ENCODE measurements around the gene FAM156A.
"Not testable (repeated sequence)": the region's sequence is repeated elsewhere in the genome, so short reads cannot be mapped to it uniquely, and the experiment has no call there.

FAM156A gene

GRCh38 chrX:52934704-52935469 lies 23.4 kb downstream of the FAM156A start:
- FAIRE-seq, result no peak
- DNase-seq (ENCODE audit: insufficient read length, low spot score), result peak; percentile 40
- peak; percentile 63 for TF ChIP-seq CTCF (IDR thresholded peaks at IDR 0.05; ENCODE audit: insufficient read depth, missing control alignments)

- no peak for TF ChIP-seq CTCF (IDR thresholded peaks at IDR 0.05; ENCODE audit: insufficient read depth, missing control alignments)
- FAIRE-seq, result no peak
- no peak for DNase-seq (ENCODE audit: insufficient read length, low spot score)
Measured at GRCh38 chrX:52933976-52934703, 24.2 kb downstream of the FAM156A start.

DNA sequence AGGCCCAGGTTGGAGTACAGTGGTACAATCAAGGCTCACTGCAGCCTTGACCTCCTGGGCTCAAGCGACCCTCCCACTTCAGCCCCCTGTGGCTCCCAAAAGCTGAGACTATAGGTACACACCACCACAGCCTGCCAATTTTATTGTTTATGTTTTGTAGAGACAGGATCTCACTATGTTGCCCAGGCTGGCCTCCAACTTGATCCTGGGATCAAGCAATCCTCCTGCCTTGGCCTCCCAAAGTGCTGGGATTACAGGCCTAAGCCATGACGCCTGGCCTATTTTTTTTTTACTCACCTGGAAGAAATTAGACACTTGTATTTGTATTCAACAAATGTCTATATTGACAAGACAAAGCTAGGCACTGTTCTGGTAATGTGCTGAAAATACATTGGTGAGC lies 25.1 kb downstream of the FAM156A start:
- DNase-seq (ENCODE audit: insufficient read length, low spot score), result no peak
- no peak for FAIRE-seq
- no peak for TF ChIP-seq CTCF (IDR thresholded peaks at IDR 0.05; ENCODE audit: insufficient read depth, missing control alignments)

DNA sequence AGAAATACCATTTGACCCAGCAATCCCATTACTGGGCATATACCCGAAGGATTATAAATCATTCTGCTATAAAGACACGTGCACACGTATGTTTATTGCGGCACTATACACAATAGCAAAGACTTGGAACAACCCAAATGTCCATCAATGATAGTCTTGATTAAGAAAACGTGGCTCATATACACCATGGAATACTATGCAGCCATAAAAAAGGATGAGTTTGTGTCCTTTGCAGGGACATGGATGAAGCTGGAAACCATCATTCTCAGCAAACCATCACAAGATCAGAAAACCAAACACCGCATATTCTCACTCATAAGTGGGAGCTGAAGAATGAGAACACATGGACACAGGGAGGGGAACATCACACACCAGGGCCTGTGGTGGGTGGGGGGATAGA lies 28.1 kb downstream of the FAM156A start:
- FAIRE-seq; DNase-seq (ENCODE audit: insufficient read length, low spot score): not testable (repeated sequence)

DNA sequence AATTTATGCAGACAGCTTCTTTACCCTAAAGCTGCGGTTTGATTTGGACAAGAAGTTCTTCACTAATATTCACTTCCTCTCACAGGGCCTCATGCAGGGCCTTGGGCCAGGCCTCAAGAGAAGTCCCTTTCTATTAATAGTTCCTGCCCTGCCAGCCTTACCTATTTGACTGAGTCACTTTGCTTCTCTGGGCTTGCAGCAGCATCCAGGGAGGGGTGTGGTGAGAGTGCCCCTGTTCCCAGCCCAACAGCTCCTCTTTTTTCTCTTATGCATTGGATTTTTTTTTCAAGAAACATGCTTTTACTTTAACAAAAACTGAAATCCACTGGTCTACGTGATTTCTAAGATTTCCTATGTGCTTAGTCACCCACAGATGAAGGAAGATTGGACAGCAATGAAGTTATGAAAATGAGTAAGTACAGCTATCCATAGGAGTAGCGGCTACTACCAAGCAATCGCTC lies 34.5 kb downstream of the FAM156A start:
- TF ChIP-seq CTCF (IDR thresholded peaks at IDR 0.05; ENCODE audit: insufficient read depth, missing control alignments), result no peak
- no peak for DNase-seq (ENCODE audit: insufficient read length, low spot score)
- no peak for FAIRE-seq

DNA sequence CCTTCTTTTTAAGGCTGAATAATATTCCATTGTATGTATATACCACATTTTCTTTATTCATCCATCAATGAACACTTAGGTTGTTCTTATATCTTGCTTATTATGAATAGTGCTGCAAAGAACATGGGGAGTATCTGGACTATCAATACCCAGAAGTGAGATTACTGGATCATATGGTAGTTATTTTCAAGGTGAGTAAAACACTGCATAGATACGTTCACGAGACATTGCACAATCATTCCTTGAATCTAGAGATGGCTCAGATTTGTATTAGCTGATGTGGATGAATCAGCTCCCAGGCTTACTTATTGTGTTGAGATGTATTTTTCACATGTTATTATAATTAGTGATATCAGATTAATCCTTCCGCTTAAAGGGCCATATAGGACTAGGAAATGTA lies 43.6 kb downstream of the FAM156A start:
- not testable (repeated sequence) for FAIRE-seq; DNase-seq (ENCODE audit: insufficient read length, low spot score)

- not testable (repeated sequence) for FAIRE-seq; DNase-seq (ENCODE audit: insufficient read length, low spot score)
Measured at GRCh38 chrX:52913681-52914080, 44.6 kb downstream of the FAM156A start.

- DNase-seq (ENCODE audit: insufficient read length, low spot score); FAIRE-seq: not testable (repeated sequence)
Measured at GRCh38 chrX:52909313-52909969, 48.9 kb downstream of the FAM156A start.

DNA sequence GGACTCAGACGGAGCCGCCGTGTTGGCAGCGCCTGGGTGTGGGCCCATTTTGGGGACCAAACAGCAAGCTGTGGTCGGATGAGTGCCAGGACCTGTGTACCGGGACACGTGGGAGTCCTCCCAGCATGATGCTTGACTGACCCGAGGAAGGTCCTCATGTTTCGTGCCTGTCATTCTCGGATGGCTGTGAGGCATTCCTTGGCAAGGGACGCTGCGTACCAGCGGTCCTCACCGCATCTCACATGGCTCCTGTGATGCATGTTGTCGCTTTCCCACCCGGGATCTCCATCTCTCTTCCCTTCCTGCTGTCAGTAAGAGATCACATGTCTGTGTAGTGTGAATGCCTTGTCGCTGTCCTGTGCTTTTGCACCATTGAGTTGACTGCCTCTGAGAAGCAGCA lies 50.4 kb downstream of the FAM156A start:
- DNase-seq (ENCODE audit: insufficient read length, low spot score); FAIRE-seq: not testable (repeated sequence)

DNA sequence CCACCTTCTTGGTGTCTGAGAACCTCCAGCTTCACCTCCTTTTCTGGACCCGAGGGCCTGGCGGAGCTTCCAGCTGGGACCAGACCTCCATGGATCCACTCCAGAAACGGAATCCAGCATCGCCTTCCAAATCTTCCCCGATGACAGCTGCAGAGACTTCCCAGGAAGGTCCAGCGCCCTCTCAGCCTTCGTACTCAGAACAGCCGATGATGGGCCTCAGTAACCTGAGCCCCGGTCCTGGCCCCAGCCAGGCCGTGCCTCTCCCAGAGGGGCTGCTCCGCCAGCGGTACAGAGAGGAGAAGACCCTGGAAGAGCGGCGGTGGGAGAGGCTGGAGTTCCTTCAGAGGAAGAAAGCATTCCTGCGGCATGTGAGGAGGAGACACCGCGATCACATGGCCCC lies 51.2 kb downstream of the FAM156A start:
- DNase-seq (ENCODE audit: insufficient read length, low spot score); FAIRE-seq: not testable (repeated sequence)

DNA sequence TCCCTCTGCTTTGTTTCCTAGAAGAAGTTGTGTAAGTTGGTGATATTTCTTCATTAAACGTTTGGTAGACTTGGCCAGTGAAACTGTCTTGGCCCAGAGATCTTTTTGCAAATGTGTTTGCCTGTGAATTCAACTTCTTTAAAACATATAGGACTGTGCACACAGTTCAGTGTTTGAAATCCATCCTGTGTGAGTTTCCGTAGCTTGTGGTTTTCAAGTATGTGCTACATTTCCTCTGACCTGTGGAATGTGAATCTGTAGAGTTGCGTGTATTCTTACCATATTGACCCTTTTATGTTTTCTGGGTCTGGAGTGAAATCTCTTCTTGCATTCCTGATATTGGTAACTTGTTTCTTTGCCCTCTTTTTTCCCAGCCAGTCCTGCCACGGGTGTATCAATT lies 52.2 kb downstream of the FAM156A start:
- not testable (repeated sequence) for DNase-seq (ENCODE audit: insufficient read length, low spot score); FAIRE-seq

DNA sequence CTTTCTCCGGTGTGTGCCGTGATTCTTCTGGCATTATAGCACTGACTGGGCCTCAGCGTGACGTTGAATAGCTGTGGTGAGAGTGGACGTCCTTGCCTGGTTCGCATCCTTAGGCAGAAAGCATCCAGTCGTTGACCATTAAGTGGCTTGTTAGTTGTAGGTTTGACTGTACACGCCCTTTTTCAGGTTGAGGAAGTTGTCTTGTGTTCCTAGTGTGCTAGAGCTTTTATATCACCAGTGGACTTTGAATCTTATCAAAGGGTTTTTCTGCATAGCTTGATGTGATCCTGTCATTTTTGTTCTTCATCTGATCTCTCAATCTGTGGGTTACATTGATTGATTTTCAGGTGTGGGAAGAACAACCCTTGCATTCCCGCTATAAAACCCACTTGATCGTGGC lies 52.8 kb downstream of the FAM156A start:
- not testable (repeated sequence) for FAIRE-seq; DNase-seq (ENCODE audit: insufficient read length, low spot score)
